Loucy (cell line): ENCODE measurements around the gene OTOA.

ENCODE experiments used
- H2AFZ ChIP-seq: fragments of 200-600 bp; sonication (generic); 2 replicates; pipeline ENCODE4 v1.6.0; 2016; ENCODE audit warnings: antibody characterized with exemption, mild to moderate bottlenecking, low read length, moderate library complexity
- H3F3A ChIP-seq: fragments of 200-600 bp; 2 replicates; pipeline ENCODE4 v1.6.0; 2016; ENCODE audit warnings: antibody characterized with exemption, low read depth, mild to moderate bottlenecking
- H3K27me3 ChIP-seq: fragments of 200-600 bp; sonication (generic); 2 replicates; pipeline ENCODE4 v1.6.1; 2014; ENCODE audit warnings: low read length, mild to moderate bottlenecking; ENCODE audit not compliant: insufficient read depth, poor library complexity, severe bottlenecking
- H3K36me3 ChIP-seq: fragments of 200-600 bp; sonication (generic); 2 replicates; pipeline ENCODE4 v1.6.1; 2016; ENCODE audit warnings: low read length; ENCODE audit not compliant: insufficient read depth
- H3K4me1 ChIP-seq: fragments of 200-600 bp; sonication (generic); 2 replicates; pipeline ENCODE4 v1.5.1; 2014; ENCODE audit warnings: low read length, mild to moderate bottlenecking; ENCODE audit not compliant: insufficient read depth, poor library complexity, severe bottlenecking
- H3K4me2 ChIP-seq: fragments of 200-600 bp; sonication (generic); 2 replicates; pipeline ENCODE4 v1.6.0; 2014; ENCODE audit warnings: antibody characterized with exemption, low read length, low read depth, mild to moderate bottlenecking; ENCODE audit not compliant: poor library complexity, severe bottlenecking
- H3K4me3 ChIP-seq: fragments of 200-600 bp; sonication (generic); 2 replicates; pipeline ENCODE4 v1.5.1; 2014; ENCODE audit warnings: low read length, mild to moderate bottlenecking, mixed read lengths; ENCODE audit not compliant: poor library complexity, severe bottlenecking
- H3K79me2 ChIP-seq: fragments of 200-600 bp; sonication (generic); 2 replicates; pipeline ENCODE4 v1.6.1; 2014; ENCODE audit warnings: low read length; ENCODE audit not compliant: insufficient read depth
- H3K9ac ChIP-seq: fragments of 200-600 bp; sonication (generic); 2 replicates; pipeline ENCODE4 v1.6.0; 2014; ENCODE audit warnings: mild to moderate bottlenecking, low read depth, low read length, moderate library complexity; ENCODE audit not compliant: poor library complexity, severe bottlenecking
- H3K9me2 ChIP-seq: fragments of 200-600 bp; sonication (generic); replicated peaks from 2 replicates; pipeline ENCODE4 v1.6.1; 2016; ENCODE audit warnings: low read depth, low read length, mixed read lengths
- H3K9me3 ChIP-seq: fragments of 200-600 bp; sonication (generic); 2 replicates; pipeline ENCODE4 v1.6.1; 2014; ENCODE audit warnings: mild to moderate bottlenecking, antibody characterized with exemption, low read length, low read depth; ENCODE audit not compliant: insufficient read depth
- H4K20me1 ChIP-seq: fragments of 200-600 bp; sonication (generic); 2 replicates; pipeline ENCODE4 v1.6.0; 2014; ENCODE audit warnings: antibody characterized with exemption, low read length, mild to moderate bottlenecking; ENCODE audit not compliant: insufficient read depth, poor library complexity, severe bottlenecking
- CTCF ChIP-seq: fragments of 200-600 bp; sonication (generic); conservative IDR thresholded peaks from 2 replicates; pipeline ENCODE4 v1.5.1; 2014; ENCODE audit warnings: mild to moderate bottlenecking, antibody characterized with exemption, low read length
- EZH2phosphoT487 ChIP-seq: fragments of 200-600 bp; IDR thresholded peaks from 2 replicates; pipeline ENCODE4 v1.6.1; 2018; ENCODE audit warnings: antibody characterized with exemption, mild to moderate bottlenecking, moderate library complexity, borderline replicate concordance

OTOA gene

GRCh38 chr16:21664801-21665492 lies 1.2 kb downstream of the OTOA start:
- no peaks in the 10 kb centered on the region for H3F3A ChIP-seq
- no peaks in the 10 kb centered on the region for H3K79me2 ChIP-seq
- H4K20me1 ChIP-seq = no peaks in the 10 kb centered on the region
- H3K9me3 ChIP-seq = no peaks in the 10 kb centered on the region
- no peak overlapping the region for H3K4me2 ChIP-seq
- H3K9ac ChIP-seq = no peak overlapping the region
- H3K27me3 ChIP-seq = no peaks in the 10 kb centered on the region
- H3K4me3 ChIP-seq = no peak overlapping the region
- H3K9me2 ChIP-seq = no peaks in the 10 kb centered on the region
- peaks cover 5% of the 10 kb centered on the region for H3K4me1 ChIP-seq
- no peak overlapping the region for H2AFZ ChIP-seq
- no peaks in the 10 kb centered on the region for H3K36me3 ChIP-seq
- TF ChIP-seq EZH2phosphoT487 (no peak), CTCF (no peak)

- TF ChIP-seq EZH2phosphoT487 = no peak
- no peak for TF ChIP-seq CTCF
- Histone ChIP-seq H3K9me2 (no peaks in the 10 kb centered on the region), H3K4me2 (no peak overlapping the region), H3K9ac (no peak overlapping the region), H3K79me2 (no peaks in the 10 kb centered on the region), H2AFZ (no peak overlapping the region), H3K4me1 (peaks cover 2% of the 10 kb centered on the region), H3K9me3 (no peaks in the 10 kb centered on the region), H3K36me3 (no peaks in the 10 kb centered on the region), H3K4me3 (no peak overlapping the region), H4K20me1 (no peaks in the 10 kb centered on the region), H3K27me3 (no peaks in the 10 kb centered on the region), H3F3A (no peaks in the 10 kb centered on the region)
Measured at GRCh38 chr16:21666772-21667171, 3.0 kb downstream of the OTOA start.

- TF ChIP-seq CTCF = no peak
- TF ChIP-seq EZH2phosphoT487 = no peak
- Histone ChIP-seq H3K9me3 (no peaks in the 10 kb centered on the region), H3K27me3 (no peaks in the 10 kb centered on the region), H2AFZ (no peak overlapping the region), H3K79me2 (no peaks in the 10 kb centered on the region), H3K4me3 (no peak overlapping the region), H3K9ac (no peak overlapping the region), H3K4me2 (no peak overlapping the region), H3K9me2 (no peaks in the 10 kb centered on the region), H3K4me1 (no peaks in the 10 kb centered on the region), H3F3A (no peaks in the 10 kb centered on the region), H3K36me3 (no peaks in the 10 kb centered on the region), H4K20me1 (no peaks in the 10 kb centered on the region)
Measured at GRCh38 chr16:21667575-21667974, 3.8 kb downstream of the OTOA start.
